ENCODE data around the gene CCDC61. TPM values are rescaled to one million over a fixed set of nuclear protein-coding genes. Genes with fewer than 3 reads are reported as not detected.
A peak's percentile ranks its signal among the peaks of the same experiment; 100 is the strongest.

The CCDC61 gene
- total RNA-seq, 1 donor = 3.9 TPM

GRCh38 chr19:46015687-46016425 is 20.6 kb downstream of the CCDC61 start:
- no peak for TF ChIP-seq CTCF (IDR thresholded peaks at IDR 0.05; ENCODE audit: insufficient read depth, low read depth, low read length)
- H3K4me3 ChIP-seq (ENCODE audit: low read depth, low read length) = peak overlapping the region; percentile 64
- no peak for DNase-seq (ENCODE audit: low read depth)

GRCh38 chr19:46016426-46017094 is 21.3 kb downstream of the CCDC61 start:
- peak; percentile 73 for TF ChIP-seq CTCF (IDR thresholded peaks at IDR 0.05; ENCODE audit: insufficient read depth, low read depth, low read length)
- peak overlapping the region; percentile 64 for H3K4me3 ChIP-seq (ENCODE audit: low read depth, low read length)
- DNase-seq (ENCODE audit: low read depth) = peak; percentile 68

- no peak for DNase-seq (ENCODE audit: low read depth)
- peak; percentile 3 for TF ChIP-seq CTCF (IDR thresholded peaks at IDR 0.05; ENCODE audit: insufficient read depth, low read depth, low read length)
Observed at GRCh38 chr19:46017095-46017429, 21.8 kb downstream of the CCDC61 start.

GRCh38 chr19:46017874-46018675 is 22.8 kb downstream of the CCDC61 start:
- TF ChIP-seq CTCF (IDR thresholded peaks at IDR 0.05; ENCODE audit: insufficient read depth, low read depth, low read length) = no peak
- no peak for DNase-seq (ENCODE audit: low read depth)
- no peak overlapping the region for H3K4me3 ChIP-seq (ENCODE audit: low read depth, low read length)

More at GRCh38 chr19:46017095-46017429, 21.8 kb downstream of the CCDC61 start:
- no peak overlapping the region for H3K4me3 ChIP-seq (ENCODE audit: low read depth, low read length)

GRCh38 chr19:46018729-46019251 is 23.5 kb downstream of the CCDC61 start:
- H3K4me3 ChIP-seq (ENCODE audit: low read depth, low read length) = no peak overlapping the region
- no peak for TF ChIP-seq CTCF (IDR thresholded peaks at IDR 0.05; ENCODE audit: insufficient read depth, low read depth, low read length)
- no peak for DNase-seq (ENCODE audit: low read depth)

- no peak for DNase-seq (ENCODE audit: low read depth)
- TF ChIP-seq CTCF (IDR thresholded peaks at IDR 0.05; ENCODE audit: insufficient read depth, low read depth, low read length) = no peak
- no peak overlapping the region for H3K4me3 ChIP-seq (ENCODE audit: low read depth, low read length)
Observed at GRCh38 chr19:46019270-46019669, 24.0 kb downstream of the CCDC61 start.
